T-helper 2 cell treated with Interferon-gamma antibody and Interleukin-4, amounts not matched to agents 5 μg/mL and 100 μg/mL, for 36 hours (primary cell): ENCODE data around the gene NUS1.
"Not testable (repeated sequence)": the region's sequence is repeated elsewhere in the genome, so short reads cannot be mapped to it uniquely, and the experiment has no call there.

Source experiments
- DNase-seq: peaks from one replicate; pipeline ENCODE4 v3.0.0; 2021; ENCODE audit warnings: low spot score
- H3K27ac Mint-ChIP-seq: one replicate; pipeline ENCODE4 v1.8.0; 2021; ENCODE audit warnings: mild to moderate bottlenecking, mixed read lengths
- H3K27me3 Mint-ChIP-seq: one replicate; pipeline ENCODE4 v1.8.0; 2021; ENCODE audit warnings: low read depth, mixed read lengths
- H3K36me3 Mint-ChIP-seq: one replicate; pipeline ENCODE4 v1.8.0; 2021; ENCODE audit warnings: low read depth, mixed read lengths
- H3K4me1 Mint-ChIP-seq: one replicate; pipeline ENCODE4 v1.8.0; 2021; ENCODE audit warnings: low read depth, mixed read lengths
- H3K4me3 Mint-ChIP-seq: one replicate; pipeline ENCODE4 v1.8.0; 2022; ENCODE audit warnings: mild to moderate bottlenecking, moderate library complexity, mixed read lengths
- H3K9me3 Mint-ChIP-seq: one replicate; pipeline ENCODE4 v1.8.0; 2021; ENCODE audit warnings: mixed read lengths

Gene NUS1

GRCh38 chr6:117681162-117681741 is 6.0 kb downstream of the NUS1 start:
- peaks cover 38% of the 10 kb centered on the region for H3K4me1 Mint-ChIP-seq

GRCh38 chr6:117684749-117685148 is 9.5 kb downstream of the NUS1 start:
- no peak for DNase-seq
- Mint-ChIP-seq H3K27me3 (no peaks in the 10 kb centered on the region), H3K36me3 (peaks cover 13% of the 10 kb centered on the region), H3K27ac (no peak overlapping the region), H3K4me1 (peaks cover 12% of the 10 kb centered on the region), H3K9me3 (no peaks in the 10 kb centered on the region), H3K4me3 (no peak overlapping the region)

More at GRCh38 chr6:117681162-117681741, 6.0 kb downstream of the NUS1 start:
- H3K36me3 Mint-ChIP-seq: peaks cover 28% of the 10 kb centered on the region
- H3K4me3 Mint-ChIP-seq: no peak overlapping the region
- H3K27ac Mint-ChIP-seq: no peak overlapping the region
- DNase-seq: no peak
- H3K9me3 Mint-ChIP-seq: no peaks in the 10 kb centered on the region
- no peaks in the 10 kb centered on the region for H3K27me3 Mint-ChIP-seq

- DNase-seq: no peak
- H3K4me1 Mint-ChIP-seq: peaks cover 10% of the 10 kb centered on the region
- peaks cover 7% of the 10 kb centered on the region for H3K36me3 Mint-ChIP-seq
- no peaks in the 10 kb centered on the region for H3K9me3 Mint-ChIP-seq
- H3K27me3 Mint-ChIP-seq: no peaks in the 10 kb centered on the region
- no peak overlapping the region for H3K4me3 Mint-ChIP-seq
- no peak overlapping the region for H3K27ac Mint-ChIP-seq
These were observed 10.1 kb downstream of the NUS1 start for GRCh38 chr6:117685359-117685758.

- Mint-ChIP-seq H3K9me3 (no peaks in the 10 kb centered on the region), H3K27ac (no peak overlapping the region), H3K4me1 (peaks cover 3% of the 10 kb centered on the region), H3K4me3 (no peak overlapping the region), H3K27me3 (no peaks in the 10 kb centered on the region), H3K36me3 (peaks cover 8% of the 10 kb centered on the region)
- DNase-seq: no peak
These were observed 11.9 kb downstream of the NUS1 start for GRCh38 chr6:117687021-117687648.

GRCh38 chr6:117689584-117689983 is 14.3 kb downstream of the NUS1 start:
- not testable (repeated sequence) for H3K4me3 Mint-ChIP-seq, H3K27me3 Mint-ChIP-seq, H3K4me1 Mint-ChIP-seq

GRCh38 chr6:117706504-117706903 is 31.2 kb downstream of the NUS1 start:
- H3K4me1 Mint-ChIP-seq: no peaks in the 10 kb centered on the region
- no peak overlapping the region for H3K27ac Mint-ChIP-seq
- no peak overlapping the region for H3K4me3 Mint-ChIP-seq
- no peak for DNase-seq
- H3K36me3 Mint-ChIP-seq: peaks cover 8% of the 10 kb centered on the region
- H3K27me3 Mint-ChIP-seq: no peaks in the 10 kb centered on the region
- H3K9me3 Mint-ChIP-seq: no peaks in the 10 kb centered on the region

More at GRCh38 chr6:117689584-117689983, 14.3 kb downstream of the NUS1 start:
- H3K27ac Mint-ChIP-seq, H3K9me3 Mint-ChIP-seq, DNase-seq: not testable (repeated sequence)
- peaks cover 21% of the 10 kb centered on the region for H3K36me3 Mint-ChIP-seq

- not testable (repeated sequence) for H3K9me3 Mint-ChIP-seq, H3K36me3 Mint-ChIP-seq, H3K4me3 Mint-ChIP-seq
These were observed 31.8 kb downstream of the NUS1 start for GRCh38 chr6:117706936-117707509.

GRCh38 chr6:117711369-117711768 is 36.1 kb downstream of the NUS1 start:
- H3K27ac Mint-ChIP-seq: no peak overlapping the region
- no peaks in the 10 kb centered on the region for H3K27me3 Mint-ChIP-seq
- no peaks in the 10 kb centered on the region for H3K4me1 Mint-ChIP-seq
- H3K36me3 Mint-ChIP-seq: peaks cover 5% of the 10 kb centered on the region
- no peak for DNase-seq
- H3K4me3 Mint-ChIP-seq: no peak overlapping the region
- H3K9me3 Mint-ChIP-seq: no peaks in the 10 kb centered on the region

More at GRCh38 chr6:117706936-117707509, 31.8 kb downstream of the NUS1 start:
- not testable (repeated sequence) for H3K27me3 Mint-ChIP-seq, H3K27ac Mint-ChIP-seq, H3K4me1 Mint-ChIP-seq, DNase-seq

- H3K27ac Mint-ChIP-seq: no peak overlapping the region
- H3K9me3 Mint-ChIP-seq: peaks cover 4% of the 10 kb centered on the region
- no peak for DNase-seq
- H3K36me3 Mint-ChIP-seq: no peaks in the 10 kb centered on the region
- no peak overlapping the region for H3K4me3 Mint-ChIP-seq
- no peaks in the 10 kb centered on the region for H3K4me1 Mint-ChIP-seq
- H3K27me3 Mint-ChIP-seq: no peaks in the 10 kb centered on the region
These were observed 43.6 kb downstream of the NUS1 start for GRCh38 chr6:117718895-117719294.

- not testable (repeated sequence) for H3K27me3 Mint-ChIP-seq, H3K9me3 Mint-ChIP-seq, H3K4me1 Mint-ChIP-seq, H3K4me3 Mint-ChIP-seq, H3K36me3 Mint-ChIP-seq, H3K27ac Mint-ChIP-seq, DNase-seq
These were observed 46.3 kb downstream of the NUS1 start for GRCh38 chr6:117721520-117721919.

- Mint-ChIP-seq H3K4me1 (no peaks in the 10 kb centered on the region), H3K27ac (no peak overlapping the region), H3K4me3 (no peak overlapping the region), H3K27me3 (peaks cover 6% of the 10 kb centered on the region), H3K36me3 (no peaks in the 10 kb centered on the region), H3K9me3 (no peaks in the 10 kb centered on the region)
- DNase-seq: no peak
These were observed 53.4 kb downstream of the NUS1 start for GRCh38 chr6:117728626-117729025.

- Mint-ChIP-seq H3K4me3 (no peak overlapping the region), H3K9me3 (no peaks in the 10 kb centered on the region), H3K36me3 (no peaks in the 10 kb centered on the region), H3K27me3 (peaks cover 7% of the 10 kb centered on the region), H3K27ac (no peak overlapping the region), H3K4me1 (no peaks in the 10 kb centered on the region)
- DNase-seq: no peak
These were observed 54.3 kb downstream of the NUS1 start for GRCh38 chr6:117729613-117730012.

- Mint-ChIP-seq H3K4me1 (no peaks in the 10 kb centered on the region), H3K4me3 (no peak overlapping the region)
These were observed 58.1 kb downstream of the NUS1 start for GRCh38 chr6:117733341-117733740.

GRCh38 chr6:117739869-117740268 is 64.6 kb downstream of the NUS1 start:
- no peak overlapping the region for H3K4me3 Mint-ChIP-seq
- H3K4me1 Mint-ChIP-seq: no peaks in the 10 kb centered on the region
- H3K27me3 Mint-ChIP-seq: no peaks in the 10 kb centered on the region
- H3K27ac Mint-ChIP-seq: no peak overlapping the region
- no peak for DNase-seq
- peaks cover 4% of the 10 kb centered on the region for H3K9me3 Mint-ChIP-seq
- no peaks in the 10 kb centered on the region for H3K36me3 Mint-ChIP-seq

More at GRCh38 chr6:117733341-117733740, 58.1 kb downstream of the NUS1 start:
- Mint-ChIP-seq H3K9me3 (peaks cover 4% of the 10 kb centered on the region), H3K36me3 (no peaks in the 10 kb centered on the region), H3K27me3 (peaks cover 7% of the 10 kb centered on the region), H3K27ac (no peak overlapping the region)
- DNase-seq: no peak
